ENCODE measurements around the gene IQGAP3. TPM values are rescaled to one million over a fixed set of nuclear protein-coding genes. Genes with fewer than 3 reads are reported as not detected.

The IQGAP3 gene
- total RNA-seq, 2 donors from 2014 or later: 0.52 TPM; not detected in 1

GRCh38 chr1:156528875-156529425 is 43.4 kb downstream of the IQGAP3 start:
- Histone ChIP-seq H3K9me3 (no peaks in the 10 kb centered on the region), H3K27ac (no peak overlapping the region), H3K27me3 (no peaks in the 10 kb centered on the region), H3K36me3 (replicated peaks in 1 of 2; ENCODE audit: insufficient read depth in 1 of 2, low read depth in 2 of 2) (no peaks in the 10 kb centered on the region), H3K4me1 (no peaks in the 10 kb centered on the region), H3K4me3 (no peak overlapping the region)
- TF ChIP-seq POLR2A (IDR thresholded peaks at IDR 0.05) (no peak), CTCF (IDR thresholded peaks at IDR 0.05) (no peak)
- intact Hi-C loops (cut with DNase I): no loop called here
- DNase-seq: no peak
- no peak for ATAC-seq
- 80 to 88% methylated on average over 6 to 8 of the region's 8 CpGs for WGBS, 2 donors

GRCh38 chr1:156528231-156528630 is 44.1 kb downstream of the IQGAP3 start:
- TF ChIP-seq POLR2A (IDR thresholded peaks at IDR 0.05): no peak
- no peak for TF ChIP-seq CTCF (IDR thresholded peaks at IDR 0.05)
- Histone ChIP-seq H3K36me3 (replicated peaks in 1 of 2; ENCODE audit: insufficient read depth in 1 of 2, low read depth in 2 of 2) (no peaks in the 10 kb centered on the region), H3K27ac (no peak overlapping the region), H3K4me3 (no peak overlapping the region), H3K27me3 (no peaks in the 10 kb centered on the region), H3K9me3 (no peaks in the 10 kb centered on the region), H3K4me1 (no peaks in the 10 kb centered on the region)
- ATAC-seq (no peak), DNase-seq (no peak)
- WGBS, 2 donors: 78 to 86% methylated on average over 5 of the region's 5 CpGs
- intact Hi-C loops (cut with DNase I): no loop called here

- H3K4me3 ChIP-seq: no peak overlapping the region
- no peaks in the 10 kb centered on the region for H3K27me3 ChIP-seq
- ATAC-seq (no peak), DNase-seq (no peak)
- WGBS, 2 donors: 86 to 100% methylated on average over 1 to 2 of the region's 2 CpGs
- intact Hi-C loops (cut with DNase I): no loop called here
- no peaks in the 10 kb centered on the region for H3K9me3 ChIP-seq
- H3K4me1 ChIP-seq: no peaks in the 10 kb centered on the region
- H3K27ac ChIP-seq: no peak overlapping the region
- H3K36me3 ChIP-seq (replicated peaks in 1 of 2; ENCODE audit: insufficient read depth in 1 of 2, low read depth in 2 of 2): no peaks in the 10 kb centered on the region
- TF ChIP-seq CTCF (IDR thresholded peaks at IDR 0.05) (no peak), POLR2A (IDR thresholded peaks at IDR 0.05) (no peak)
These were observed 44.8 kb downstream of the IQGAP3 start for GRCh38 chr1:156527584-156527983.

- Histone ChIP-seq H3K4me3 (no peak overlapping the region), H3K4me1 (no peaks in the 10 kb centered on the region), H3K36me3 (replicated peaks in 1 of 2; ENCODE audit: insufficient read depth in 1 of 2, low read depth in 2 of 2) (no peaks in the 10 kb centered on the region), H3K27me3 (no peaks in the 10 kb centered on the region), H3K27ac (no peak overlapping the region), H3K9me3 (no peaks in the 10 kb centered on the region)
- ATAC-seq: no peak
- intact Hi-C loops (cut with DNase I): no loop called here
- no peak for DNase-seq
- WGBS, 2 donors: 77 to 79% methylated on average over 2 of the region's 2 CpGs
- TF ChIP-seq POLR2A (IDR thresholded peaks at IDR 0.05): no peak
- no peak for TF ChIP-seq CTCF (IDR thresholded peaks at IDR 0.05)
These were observed 46.4 kb downstream of the IQGAP3 start for GRCh38 chr1:156525856-156526489.

GRCh38 chr1:156525071-156525501 is 47.3 kb downstream of the IQGAP3 start:
- ATAC-seq (no peak), DNase-seq (no peak)
- Histone ChIP-seq H3K4me3 (no peak overlapping the region), H3K27ac (peak overlapping the region in 1 of 4 donors; percentile 34), H3K36me3 (replicated peaks in 1 of 2; ENCODE audit: insufficient read depth in 1 of 2, low read depth in 2 of 2) (no peaks in the 10 kb centered on the region), H3K4me1 (no peaks in the 10 kb centered on the region), H3K9me3 (no peaks in the 10 kb centered on the region), H3K27me3 (no peaks in the 10 kb centered on the region)
- intact Hi-C loops (cut with DNase I): no loop called here
- WGBS, 2 donors: 71 to 78% methylated on average over 6 of the region's 6 CpGs
- TF ChIP-seq POLR2A (IDR thresholded peaks at IDR 0.05) (no peak), CTCF (IDR thresholded peaks at IDR 0.05) (no peak)

All from body of pancreas (tissue), 4 donors.